GM21515 (cell line): ENCODE results near the gene OR51T1.
"Not testable (repeated sequence)": the region's sequence is repeated elsewhere in the genome, so short reads cannot be mapped to it uniquely, and the experiment has no call there.

ENCODE experiments used
- ATAC-seq: cut with Tn5 transposase; IDR thresholded peaks from one replicate; pipeline ENCODE4 v1.9.1; 2021; ENCODE audit not compliant: unreplicated experiment

OR51T1 gene

DNA sequence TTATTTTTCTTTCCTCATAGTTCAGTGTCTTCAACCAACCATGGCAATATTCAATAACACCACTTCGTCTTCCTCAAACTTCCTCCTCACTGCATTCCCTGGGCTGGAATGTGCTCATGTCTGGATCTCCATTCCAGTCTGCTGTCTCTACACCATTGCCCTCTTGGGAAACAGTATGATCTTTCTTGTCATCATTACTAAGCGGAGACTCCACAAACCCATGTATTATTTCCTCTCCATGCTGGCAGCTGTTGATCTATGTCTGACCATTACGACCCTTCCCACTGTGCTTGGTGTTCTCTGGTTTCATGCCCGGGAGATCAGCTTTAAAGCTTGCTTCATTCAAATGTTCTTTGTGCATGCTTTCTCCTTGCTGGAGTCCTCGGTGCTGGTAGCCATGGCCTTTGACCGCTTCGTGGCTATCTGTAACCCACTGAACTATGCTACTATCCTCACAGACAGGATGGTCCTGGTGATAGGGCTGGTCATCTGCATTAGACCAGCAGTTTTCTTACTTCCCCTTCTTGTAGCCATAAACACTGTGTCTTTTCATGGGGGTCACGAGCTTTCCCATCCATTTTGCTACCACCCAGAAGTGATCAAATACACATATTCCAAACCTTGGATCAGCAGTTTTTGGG lies at the start of gene OR51T1:
Gene OR51T1, plus strand, starts transcription at position 41 of the 641 bp plus-strand sequence. Its CDS starts 0 bp downstream, at position 41.
- no peak for ATAC-seq

DNA sequence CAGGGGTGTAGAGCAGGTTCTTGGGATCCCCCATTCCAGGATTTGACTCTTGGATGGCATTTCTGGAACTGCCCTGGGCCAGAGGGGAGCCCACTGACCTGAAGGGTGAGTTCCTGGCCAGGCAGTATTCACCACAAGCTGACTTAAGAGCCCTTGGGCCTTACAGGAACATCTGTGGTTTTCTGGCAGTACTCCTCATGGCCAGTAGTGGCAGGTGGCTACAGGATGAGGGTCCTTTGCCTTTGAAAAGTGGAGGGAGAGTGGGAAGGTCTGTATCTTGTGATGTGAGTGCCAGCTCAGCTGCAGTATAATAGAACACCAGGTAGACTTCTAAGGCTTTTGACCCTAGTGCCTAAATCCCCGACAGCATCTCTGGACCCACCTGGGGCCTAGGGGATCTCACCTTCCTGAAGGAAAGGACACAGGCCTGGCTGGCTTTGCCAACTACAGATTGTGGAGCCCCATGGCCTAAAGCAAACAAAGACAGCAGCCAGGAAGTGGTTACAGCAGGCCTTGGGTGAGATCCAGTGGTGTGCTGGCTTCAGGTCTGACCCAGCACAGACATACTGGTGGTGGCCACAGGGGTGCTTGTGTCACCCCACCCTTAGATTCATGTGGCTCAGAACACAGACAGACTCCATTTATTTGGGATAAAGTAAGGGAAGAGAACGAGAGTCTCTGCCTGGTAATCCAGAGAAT lies 41.7 kb upstream of the OR51T1 start:
- no peak for ATAC-seq

DNA sequence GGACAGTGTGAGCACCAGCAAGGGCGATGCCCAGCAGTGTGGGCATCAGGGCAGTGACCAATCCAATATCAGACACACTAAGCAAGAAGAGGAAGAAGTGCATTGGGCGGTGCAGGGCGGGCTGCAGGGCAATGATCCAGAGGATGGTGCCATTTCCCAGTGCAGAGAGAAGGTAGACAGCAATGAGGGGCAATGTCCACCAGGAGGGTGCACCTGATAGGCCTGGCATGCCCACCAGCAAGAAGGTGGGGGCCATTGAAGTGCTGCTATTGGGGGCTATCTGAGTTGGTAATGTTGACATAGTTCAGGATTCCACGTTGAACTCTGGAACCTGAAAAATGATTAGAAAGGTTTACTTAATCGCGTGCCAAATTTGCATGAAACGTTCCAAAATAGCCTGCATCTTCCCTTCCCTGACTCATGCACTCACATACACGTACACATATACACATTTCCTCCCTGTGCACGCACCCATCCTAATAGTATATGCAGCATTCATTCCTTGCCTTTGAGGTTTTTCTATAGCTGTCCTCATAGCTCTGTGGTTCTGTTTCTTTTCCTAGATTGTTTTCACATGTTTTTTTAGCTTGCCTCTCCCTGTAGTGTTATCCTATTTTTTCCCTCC lies 32.7 kb upstream of the OR51T1 start, which contains the start of gene OR51S1:
Gene OR51S1, minus strand, starts transcription at position 301 of the 625 bp plus-strand sequence. Its CDS starts 0 bp downstream, at position 301.
- no peak for ATAC-seq

GRCh38 chr11:4851033-4851432 lies 30.7 kb upstream of the OR51T1 start:
- no peak for ATAC-seq

- not testable (repeated sequence) for ATAC-seq
These were observed 27.4 kb upstream of the OR51T1 start for GRCh38 chr11:4854286-4854685.

GRCh38 chr11:4862447-4863236 lies 19.1 kb upstream of the OR51T1 start:
- ATAC-seq = no peak

DNA sequence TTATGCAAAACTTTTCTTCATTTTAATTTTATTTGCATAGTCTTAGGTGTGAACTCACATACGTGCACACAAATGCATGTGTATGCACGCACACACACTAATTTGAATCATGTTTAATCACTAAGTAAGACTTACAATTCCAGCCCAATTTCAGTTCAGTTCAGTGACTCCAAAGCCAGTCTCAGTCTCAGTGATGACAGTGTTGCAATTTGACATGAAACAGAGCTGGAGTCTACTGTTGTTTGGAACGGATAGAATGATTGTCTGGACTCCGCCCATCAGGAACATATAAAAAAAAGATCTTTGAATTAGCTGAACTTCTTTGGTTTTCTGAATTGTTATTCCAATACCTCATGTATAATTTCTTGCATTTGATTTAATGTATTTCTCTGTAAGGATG lies 17.8 kb upstream of the OR51T1 start:
- ATAC-seq = no peak

- ATAC-seq = no peak
These were observed 15.8 kb upstream of the OR51T1 start for GRCh38 chr11:4865855-4866254.

DNA sequence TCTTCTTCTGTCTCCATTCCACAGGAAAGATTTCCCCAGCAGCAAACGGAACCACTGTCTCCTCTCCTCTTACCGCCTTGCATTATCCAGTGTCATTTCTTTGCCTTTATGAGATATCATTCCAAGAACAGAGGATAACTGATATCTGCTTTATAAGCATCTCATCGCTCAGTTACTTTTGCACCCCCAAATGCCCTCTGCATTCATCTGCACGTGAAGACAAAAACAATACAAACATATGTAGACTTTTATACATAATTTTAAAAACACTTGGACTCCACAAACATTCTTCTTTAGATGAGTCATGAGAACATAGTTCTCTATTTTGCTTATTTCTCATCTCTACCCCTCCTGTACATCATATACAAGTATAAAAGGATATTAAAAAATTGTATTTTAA lies 512 bp upstream of the OR51T1 start:
- no peak for ATAC-seq

DNA sequence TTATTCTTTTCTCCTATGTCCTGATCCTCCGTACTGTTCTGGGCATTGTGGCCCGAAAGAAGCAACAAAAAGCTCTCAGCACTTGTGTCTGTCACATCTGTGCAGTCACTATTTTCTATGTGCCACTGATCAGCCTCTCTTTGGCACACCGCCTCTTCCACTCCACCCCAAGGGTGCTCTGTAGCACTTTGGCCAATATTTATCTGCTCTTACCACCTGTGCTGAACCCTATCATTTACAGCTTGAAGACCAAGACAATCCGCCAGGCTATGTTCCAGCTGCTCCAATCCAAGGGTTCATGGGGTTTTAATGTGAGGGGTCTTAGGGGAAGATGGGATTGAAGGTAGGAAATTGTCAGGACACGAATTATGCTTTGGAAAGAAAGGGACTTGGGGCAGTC lies 843 bp downstream of the OR51T1 start:
- ATAC-seq = no peak

- no peak for ATAC-seq
These were observed 2.7 kb downstream of the OR51T1 start for GRCh38 chr11:4884361-4884760.

DNA sequence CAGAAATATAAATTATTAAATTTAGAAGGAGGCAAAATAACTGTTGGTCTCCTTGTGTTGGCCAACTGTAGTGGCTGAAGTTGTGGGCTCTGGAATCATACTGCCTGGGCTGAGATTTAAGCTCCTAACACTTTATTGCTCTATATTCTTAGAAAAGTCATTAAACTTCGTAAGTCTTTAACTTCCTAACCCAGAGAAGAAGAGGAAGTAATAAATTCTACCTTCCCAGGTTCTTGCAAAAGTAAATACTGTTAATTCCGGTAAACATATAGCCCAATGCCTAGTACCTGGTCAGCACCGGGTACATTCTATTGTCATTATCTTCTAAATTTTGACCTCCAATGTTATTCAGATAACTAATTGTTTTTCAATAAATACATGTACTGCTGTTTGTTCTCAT lies 4.5 kb downstream of the OR51T1 start:
- no peak for ATAC-seq

DNA sequence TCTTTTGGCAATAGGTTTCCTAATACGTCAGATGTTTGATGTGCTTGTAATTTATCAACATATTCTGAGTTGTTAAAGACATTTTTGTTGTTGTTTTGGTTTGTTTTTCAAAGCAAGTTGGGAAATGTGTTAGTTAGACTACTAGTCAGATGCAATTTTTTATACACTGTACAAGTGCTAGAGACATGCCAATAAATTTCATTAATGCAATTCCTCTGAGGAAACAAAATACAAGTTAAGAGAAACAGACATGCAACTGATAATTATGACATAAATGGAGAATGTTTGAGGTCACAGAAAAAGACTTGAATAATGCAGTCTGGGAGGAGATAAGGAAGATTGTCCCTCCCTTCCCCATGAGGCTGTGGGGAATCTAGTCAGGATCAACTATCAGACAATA lies 5.9 kb downstream of the OR51T1 start:
- no peak for ATAC-seq

DNA sequence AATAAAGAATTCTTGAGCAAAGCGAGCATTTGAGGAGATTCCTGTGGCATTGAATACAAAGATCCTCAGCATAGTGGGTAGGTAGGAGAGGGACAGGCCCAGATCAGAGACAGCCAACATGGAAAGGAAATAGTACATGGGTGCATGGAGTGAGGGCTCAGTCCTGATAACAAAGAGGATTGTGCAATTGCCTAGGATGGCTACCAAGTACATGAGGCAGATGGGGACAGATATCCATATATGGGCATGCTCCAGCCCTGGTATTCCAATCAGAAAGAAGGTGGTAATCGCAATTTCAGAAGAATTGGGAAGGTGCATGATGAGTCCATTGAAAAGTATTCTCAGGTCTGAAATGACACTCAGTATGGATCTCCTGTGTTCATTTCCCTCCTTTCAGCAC lies 8.6 kb downstream of the OR51T1 start:
- no peak for ATAC-seq

- no peak for ATAC-seq
These were observed 10.4 kb downstream of the OR51T1 start for GRCh38 chr11:4891996-4892640.

DNA sequence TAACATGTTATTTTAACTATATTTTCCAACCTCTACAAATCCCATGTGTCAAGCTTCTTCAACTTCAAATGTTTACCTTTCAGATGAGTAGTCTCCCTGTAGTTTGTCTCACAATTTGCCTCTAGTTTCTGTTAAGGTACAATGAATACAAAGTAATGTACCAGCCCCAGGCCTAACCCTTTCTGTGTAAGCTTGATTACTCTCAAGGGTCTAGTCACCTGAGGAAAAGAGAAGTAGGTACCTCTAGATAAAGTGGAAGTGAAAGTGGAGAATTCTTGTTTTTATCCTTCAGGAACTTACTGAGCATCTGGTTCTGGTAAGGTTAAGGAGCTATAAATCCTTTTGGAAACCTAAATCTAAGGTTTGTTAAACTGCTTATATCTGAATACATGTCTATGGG lies 21.8 kb downstream of the OR51T1 start, which contains the start of gene OR51A7:
Gene OR51A7, plus strand, starts transcription at position 300 of the 400 bp plus-strand sequence. CDS start 3,587 bp downstream, outside the sequence.
- no peak for ATAC-seq

- no peak for ATAC-seq
These were observed 34.9 kb downstream of the OR51T1 start for GRCh38 chr11:4916581-4916980.

GRCh38 chr11:4919250-4919649 lies 37.5 kb downstream of the OR51T1 start, which contains the start of gene OR51G2:
Gene OR51G2, minus strand, starts transcription at chr11:4919350. Its CDS starts 3,687 bp downstream, at chr11:4915663.
- ATAC-seq = no peak

GRCh38 chr11:4921796-4922195 lies 40.1 kb downstream of the OR51T1 start:
- no peak for ATAC-seq

- ATAC-seq = no peak
These were observed 40.6 kb downstream of the OR51T1 start for GRCh38 chr11:4922304-4922703.

DNA sequence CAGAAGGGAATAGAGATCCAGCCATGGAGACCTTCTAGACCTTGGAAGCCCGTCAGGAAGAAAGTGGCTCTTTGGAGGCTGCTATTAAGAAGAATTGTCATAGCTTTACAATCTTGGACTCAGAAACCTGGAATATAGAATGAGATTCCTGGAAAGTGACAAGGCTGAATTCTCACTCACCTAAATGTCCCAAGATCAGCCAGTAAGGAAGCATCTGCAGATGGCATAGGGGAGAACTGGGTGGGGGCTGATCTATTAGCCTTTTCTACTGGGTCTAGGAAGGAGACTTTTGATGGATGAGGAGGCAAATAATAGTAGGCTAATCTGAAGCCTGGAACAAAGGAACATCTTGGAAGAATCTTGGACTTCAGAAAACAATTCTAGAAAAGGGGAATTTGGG lies 42.5 kb downstream of the OR51T1 start, which contains the start of gene OR51G1:
Gene OR51G1, minus strand, starts transcription at position 101 of the 400 bp plus-strand sequence. Its CDS starts 0 bp downstream, at position 101.
- no peak for ATAC-seq
